ENCODE data around the gene RASSF1. TPM values are rescaled to one million over a fixed set of nuclear protein-coding genes. Genes with fewer than 3 reads are reported as not detected.

Gene RASSF1
- total and polyA plus RNA-seq, 2 of the 13 experiments (the other 11 are each of a cell fraction or from before 2014, with no cell fraction given), result 10.2 to 27.5 TPM

DNA sequence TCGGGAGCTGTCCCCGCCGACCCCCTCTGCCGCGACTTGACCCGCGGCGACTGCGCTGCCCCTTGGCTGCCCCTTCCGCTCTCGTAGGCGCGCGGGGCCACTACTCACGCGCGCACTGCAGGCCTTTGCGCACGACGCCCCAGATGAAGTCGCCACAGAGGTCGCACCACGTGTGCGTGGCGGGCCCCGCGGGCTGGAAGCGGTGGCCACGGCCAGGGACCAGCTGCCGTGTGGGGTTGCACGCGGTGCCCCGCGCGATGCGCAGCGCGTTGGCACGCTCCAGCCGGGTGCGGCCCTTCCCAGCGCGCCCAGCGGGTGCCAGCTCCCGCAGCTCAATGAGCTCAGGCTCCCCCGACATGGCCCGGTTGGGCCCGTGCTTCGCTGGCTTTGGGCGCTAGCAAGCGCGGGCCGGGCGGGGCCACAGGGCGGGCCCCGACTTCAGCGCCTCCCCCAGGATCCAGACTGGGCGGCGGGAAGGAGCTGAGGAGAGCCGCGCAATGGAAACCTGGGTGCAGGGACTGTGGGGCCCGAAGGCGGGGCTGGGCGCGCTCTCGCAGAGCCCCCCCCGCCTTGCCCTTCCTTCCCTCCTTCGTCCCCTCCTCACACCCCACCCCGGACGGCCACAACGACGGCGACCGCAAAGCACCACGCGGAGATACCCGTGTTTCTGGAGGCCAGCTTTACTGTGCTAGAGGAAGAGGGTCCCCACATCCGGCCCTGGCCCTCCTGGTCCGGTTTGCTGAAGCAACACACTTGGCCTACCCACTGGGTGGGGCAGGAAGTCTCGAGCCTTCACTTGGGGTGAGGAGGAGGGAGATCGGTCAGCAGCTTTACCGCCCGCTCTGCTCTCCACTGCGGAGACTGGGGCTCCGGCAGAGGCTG is at the start of gene RASSF1 (continued):
- no peak for TF ChIP-seq MLLT10 (CRISPR knock-in tag; IDR thresholded peaks at IDR 0.05)
- TF ChIP-seq, protein P1, sequence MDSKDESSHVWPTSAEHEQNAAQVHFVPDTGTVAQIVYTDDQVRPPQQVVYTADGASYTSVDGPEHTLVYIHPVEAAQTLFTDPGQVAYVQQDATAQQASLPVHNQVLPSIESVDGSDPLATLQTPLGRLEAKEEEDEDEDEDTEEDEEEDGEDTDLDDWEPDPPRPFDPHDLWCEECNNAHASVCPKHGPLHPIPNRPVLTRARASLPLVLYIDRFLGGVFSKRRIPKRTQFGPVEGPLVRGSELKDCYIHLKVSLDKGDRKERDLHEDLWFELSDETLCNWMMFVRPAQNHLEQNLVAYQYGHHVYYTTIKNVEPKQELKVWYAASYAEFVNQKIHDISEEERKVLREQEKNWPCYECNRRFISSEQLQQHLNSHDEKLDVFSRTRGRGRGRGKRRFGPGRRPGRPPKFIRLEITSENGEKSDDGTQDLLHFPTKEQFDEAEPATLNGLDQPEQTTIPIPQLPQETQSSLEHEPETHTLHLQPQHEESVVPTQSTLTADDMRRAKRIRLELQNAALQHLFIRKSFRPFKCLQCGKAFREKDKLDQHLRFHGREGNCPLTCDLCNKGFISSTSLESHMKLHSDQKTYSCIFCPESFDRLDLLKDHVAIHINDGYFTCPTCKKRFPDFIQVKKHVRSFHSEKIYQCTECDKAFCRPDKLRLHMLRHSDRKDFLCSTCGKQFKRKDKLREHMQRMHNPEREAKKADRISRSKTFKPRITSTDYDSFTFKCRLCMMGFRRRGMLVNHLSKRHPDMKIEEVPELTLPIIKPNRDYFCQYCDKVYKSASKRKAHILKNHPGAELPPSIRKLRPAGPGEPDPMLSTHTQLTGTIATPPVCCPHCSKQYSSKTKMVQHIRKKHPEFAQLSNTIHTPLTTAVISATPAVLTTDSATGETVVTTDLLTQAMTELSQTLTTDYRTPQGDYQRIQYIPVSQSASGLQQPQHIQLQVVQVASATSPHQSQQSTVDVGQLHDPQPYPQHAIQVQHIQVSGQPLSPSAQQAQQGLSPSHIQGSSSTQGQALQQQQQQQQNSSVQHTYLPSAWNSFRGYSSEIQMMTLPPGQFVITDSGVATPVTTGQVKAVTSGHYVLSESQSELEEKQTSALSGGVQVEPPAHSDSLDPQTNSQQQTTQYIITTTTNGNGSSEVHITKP (CRISPR knock-in tag; IDR thresholded peaks at IDR 0.05; ENCODE audit: low read depth), result no peak

DNA sequence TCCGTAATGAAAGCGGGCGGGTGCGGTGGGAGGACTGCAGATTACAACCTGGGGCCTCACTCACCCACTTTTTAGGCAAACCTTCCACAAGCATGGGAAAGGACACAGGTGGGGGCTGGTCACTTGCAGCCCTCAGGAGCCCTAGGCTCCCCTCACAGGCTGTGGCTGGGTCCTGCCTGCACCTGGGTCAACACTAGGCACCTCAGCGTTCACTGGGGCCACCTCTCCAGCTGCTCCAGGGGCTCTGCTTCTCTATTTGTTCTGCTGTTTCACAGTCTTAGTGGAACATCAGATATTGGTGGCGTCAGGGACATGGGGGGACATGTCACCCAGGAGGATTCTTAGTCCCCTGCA is 48.8 kb upstream of the RASSF1 start:
- no peak overlapping the region for H3K27ac ChIP-seq (ENCODE audit: extremely low read length, insufficient read depth, low read length)
- H4K20me1 ChIP-seq (ENCODE audit: insufficient read depth, low read length), result no peaks in the 10 kb centered on the region
- H3K79me2 ChIP-seq (ENCODE audit: insufficient read depth, low read length), result no peaks in the 10 kb centered on the region
- H2AFZ ChIP-seq (ENCODE audit: low read length), result no peak overlapping the region
- FAIRE-seq (no peak), DNase-seq (ENCODE audit: low spot score) (no peak), ATAC-seq (no peak)
- TF ChIP-seq NAIF1 (CRISPR knock-in tag; IDR thresholded peaks at IDR 0.05; ENCODE audit: borderline replicate concordance) (no peak), YY1 (IDR thresholded peaks at IDR 0.05; ENCODE audit: insufficient read depth, insufficient replicate concordance, low read depth, low read length) (no peak), REXO4 (CRISPR knock-in tag; IDR thresholded peaks at IDR 0.05; ENCODE audit: borderline replicate concordance) (no peak), CC2D1A (CRISPR knock-in tag; IDR thresholded peaks at IDR 0.05) (no peak), ZNF430 (CRISPR knock-in tag; IDR thresholded peaks at IDR 0.05) (no peak), KMT2B (CRISPR knock-in tag; IDR thresholded peaks at IDR 0.05) (no peak), ZNF3 (CRISPR knock-in tag; IDR thresholded peaks at IDR 0.05) (no peak), ZBTB38 (CRISPR knock-in tag; IDR thresholded peaks at IDR 0.05) (no peak), HDAC1 (CRISPR knock-in tag; IDR thresholded peaks at IDR 0.05) (no peak), ZNF776 (CRISPR knock-in tag; IDR thresholded peaks at IDR 0.05) (no peak)
- TF ChIP-seq, protein P2, sequence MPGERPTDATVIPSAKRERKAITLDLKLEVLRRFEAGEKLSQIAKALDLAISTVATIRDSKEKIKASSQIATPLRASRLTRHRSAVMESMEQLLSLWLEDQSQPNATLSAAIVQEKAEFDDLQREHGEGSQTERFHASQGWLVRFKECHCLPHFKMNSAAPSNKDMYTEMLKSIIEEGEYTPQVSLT (CRISPR knock-in tag; IDR thresholded peaks at IDR 0.05; ENCODE audit: borderline replicate concordance, low read depth), result no peak
- intact Hi-C loops (cut with micrococcal nuclease; ENCODE audit: unreplicated experiment), result no loop called here
- ChIA-PET CTCF (ENCODE audit: low intra/inter-chr PET ratio, low total read pairs) (interaction anchor here (1.5 kb wide), 1 partner anchor 43 kb away, joined by 9 read pairs; the partner anchor contains the start of gene ZMYND10), POLR2A (no interaction called here)
- H3K4me1 ChIP-seq (ENCODE audit: insufficient read depth, low read length), result peaks cover 9% of the 10 kb centered on the region
- 49% methylated on average over 6 of the region's 6 CpGs for WGBS (ENCODE audit: low lambda C conversion rate)
- no peak overlapping the region for H3K9ac ChIP-seq (ENCODE audit: insufficient read depth, low read depth, low read length)
- no peak overlapping the region for H3K4me2 ChIP-seq (ENCODE audit: low read depth, low read length)
- no TSS peak for BruUV-seq (replicated peaks)
- no peak overlapping the region for H3K4me3 ChIP-seq (replicated peaks in 1 of 3; ENCODE audit: insufficient read depth in 1 of 3, low read depth in 2 of 3, low read length in 3 of 3)
- H3K36me3 ChIP-seq (replicated peaks in 1 of 2; ENCODE audit: control insufficient read depth in 1 of 2, insufficient read depth in 2 of 2, low read length in 2 of 2), result no peaks in the 10 kb centered on the region
- H3K9me3 ChIP-seq (ENCODE audit: low read length), result no peaks in the 10 kb centered on the region
- in situ Hi-C loops (cut with HindIII; ENCODE audit: extremely low pct_ligation_motif_present, low pct_unique_long_range_greater_than_20kb), result no loop called here
- peaks cover 11 to 75% of the 10 kb centered on the region in 2 experiments for H3K27me3 ChIP-seq (ENCODE audit: control insufficient read depth in 1 of 2, insufficient read depth in 2 of 2, low read length in 2 of 2)
